ENCODE measurements around the gene CSTPP1.

Gene CSTPP1

GRCh38 chr11:47178316-47178715, 241.8 kb downstream of the CSTPP1 start:
- peaks cover 40% of the 10 kb centered on the region for H3K4me1 ChIP-seq (ENCODE audit: insufficient read depth, low read length)

GRCh38 chr11:47178737-47179654, 242.4 kb downstream of the CSTPP1 start:
- Histone ChIP-seq H3K27me3 (ENCODE audit: insufficient read depth, low read length, poor library complexity) (no peaks in the 10 kb centered on the region), H3K4me2 (ENCODE audit: insufficient read depth, low read length) (no peak overlapping the region), H3K36me3 (ENCODE audit: insufficient read depth, low read length) (peaks cover 14% of the 10 kb centered on the region), H3K9ac (ENCODE audit: low read depth, low read length) (0 out of 2 replicates have a peak overlapping the region, but pooled peaks have one; percentile 93), H2AFZ (ENCODE audit: low read depth, low read length) (no peak overlapping the region), H4K20me1 (ENCODE audit: insufficient read depth, low read length) (peaks cover 6% of the 10 kb centered on the region), H3K27ac (ENCODE audit: low read length) (no peak overlapping the region), H3K79me2 (ENCODE audit: insufficient read depth, low read length) (peaks cover 25% of the 10 kb centered on the region), H3K9me3 (ENCODE audit: insufficient read depth, low read length, severe bottlenecking) (no peaks in the 10 kb centered on the region), H3K4me1 (ENCODE audit: insufficient read depth, low read length) (peaks cover 33% of the 10 kb centered on the region), H3K4me3 (ENCODE audit: low read depth in 1 of 2, low read length in 2 of 2) (no peak overlapping the region)
- TF ChIP-seq EZH2 (IDR thresholded peaks at IDR 0.05; ENCODE audit: borderline replicate concordance, low read depth, low read length, severe bottlenecking), result no peak
- no peak for TF ChIP-seq CTCF (IDR thresholded peaks at IDR 0.05; ENCODE audit: borderline replicate concordance, extremely low read depth, low read length, poor library complexity, severe bottlenecking)
- DNase-seq (no peak), ATAC-seq (ENCODE audit: insufficient read depth, low read depth) (no peak)

More at GRCh38 chr11:47178316-47178715, 241.8 kb downstream of the CSTPP1 start:
- Histone ChIP-seq H4K20me1 (ENCODE audit: insufficient read depth, low read length) (peaks cover 13% of the 10 kb centered on the region), H3K36me3 (ENCODE audit: insufficient read depth, low read length) (peaks cover 20% of the 10 kb centered on the region), H3K27me3 (ENCODE audit: insufficient read depth, low read length, poor library complexity) (no peaks in the 10 kb centered on the region), H2AFZ (ENCODE audit: low read depth, low read length) (peak overlapping the region; percentile 98), H3K79me2 (ENCODE audit: insufficient read depth, low read length) (peaks cover 32% of the 10 kb centered on the region), H3K9ac (ENCODE audit: low read depth, low read length) (peak overlapping the region; percentile 93), H3K4me2 (ENCODE audit: insufficient read depth, low read length) (peak overlapping the region; percentile 88), H3K27ac (ENCODE audit: low read length) (peak overlapping the region; percentile 89; the same call in 1 of the 2 replicates), H3K9me3 (ENCODE audit: insufficient read depth, low read length, severe bottlenecking) (no peaks in the 10 kb centered on the region), H3K4me3 (ENCODE audit: low read depth in 1 of 2, low read length in 2 of 2) (no peak overlapping the region)
- no peak for TF ChIP-seq CTCF (IDR thresholded peaks at IDR 0.05; ENCODE audit: borderline replicate concordance, extremely low read depth, low read length, poor library complexity, severe bottlenecking)
- no peak for ATAC-seq (ENCODE audit: insufficient read depth, low read depth)
- DNase-seq, result no peak

GRCh38 chr11:47179655-47179991, 243.1 kb downstream of the CSTPP1 start:
- Histone ChIP-seq H2AFZ (ENCODE audit: low read depth, low read length) (no peak overlapping the region), H3K36me3 (ENCODE audit: insufficient read depth, low read length) (peaks cover 11% of the 10 kb centered on the region), H3K9ac (ENCODE audit: low read depth, low read length) (no peak overlapping the region), H3K4me1 (ENCODE audit: insufficient read depth, low read length) (peaks cover 31% of the 10 kb centered on the region), H3K27ac (ENCODE audit: low read length) (no peak overlapping the region), H3K4me2 (ENCODE audit: insufficient read depth, low read length) (no peak overlapping the region), H4K20me1 (ENCODE audit: insufficient read depth, low read length) (peaks cover 5% of the 10 kb centered on the region), H3K4me3 (ENCODE audit: low read depth in 1 of 2, low read length in 2 of 2) (no peak overlapping the region), H3K9me3 (ENCODE audit: insufficient read depth, low read length, severe bottlenecking) (no peaks in the 10 kb centered on the region), H3K27me3 (ENCODE audit: insufficient read depth, low read length, poor library complexity) (no peaks in the 10 kb centered on the region), H3K79me2 (ENCODE audit: insufficient read depth, low read length) (peaks cover 21% of the 10 kb centered on the region)
- ATAC-seq (ENCODE audit: insufficient read depth, low read depth) (peak; percentile 47), DNase-seq (peak; percentile 67)
- TF ChIP-seq CTCF (IDR thresholded peaks at IDR 0.05; ENCODE audit: borderline replicate concordance, extremely low read depth, low read length, poor library complexity, severe bottlenecking) (peak; percentile 80), EZH2 (IDR thresholded peaks at IDR 0.05; ENCODE audit: borderline replicate concordance, low read depth, low read length, severe bottlenecking) (no peak)

Data from DND-41 (cell line).